ENCODE results near the gene KCND1. TPM values are rescaled to one million over a fixed set of nuclear protein-coding genes. Genes with fewer than 3 reads are reported as not detected.
A peak's percentile ranks its signal among the peaks of the same experiment; 100 is the strongest.

The KCND1 gene
- total and polyA plus RNA-seq, 9 donors = 0.66 to 1.7 (median 0.99) TPM

DNA sequence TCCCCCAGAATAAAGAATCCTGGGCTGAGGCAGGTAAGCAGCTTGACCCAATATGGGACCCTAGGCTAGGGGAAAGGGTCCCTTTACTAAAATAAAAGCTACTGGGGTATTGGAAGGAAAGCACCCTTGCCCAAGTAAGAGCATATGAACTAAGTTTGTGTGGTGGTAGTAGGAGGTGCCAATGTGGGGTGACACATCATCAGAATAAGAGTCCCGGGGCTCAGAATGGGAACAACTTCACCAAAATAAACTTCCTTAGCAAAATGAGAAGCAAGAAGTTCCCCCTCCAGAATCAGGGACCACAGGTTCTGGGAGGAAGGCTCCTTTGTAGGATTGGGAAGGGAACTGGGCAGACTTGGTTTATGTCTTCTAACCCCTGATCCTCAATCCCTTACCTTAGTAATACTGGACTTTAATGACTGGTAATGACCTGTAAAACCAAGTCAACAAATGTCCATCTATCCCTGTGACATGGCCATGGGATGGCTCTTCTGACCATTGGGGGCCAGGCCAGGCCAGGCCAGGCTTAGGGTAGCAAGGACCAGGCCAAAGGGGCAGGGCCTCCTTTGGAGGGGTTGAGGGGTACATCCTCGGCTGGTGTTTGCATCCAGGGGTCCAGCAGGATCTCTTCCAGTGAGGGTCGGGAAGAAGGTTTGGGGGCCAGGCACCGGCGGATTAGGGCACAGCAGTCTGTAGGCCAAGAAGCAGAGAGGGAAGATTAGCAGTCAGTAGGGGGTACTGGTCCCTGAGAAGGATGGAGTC, 57.9 kb downstream of the KCND1 start:
- no peak for DNase-seq
- peaks cover 10% of the 10 kb centered on the region for H3K4me1 ChIP-seq (ENCODE audit: control insufficient read depth, insufficient read depth, low read length)
- no peak overlapping the region for H3K27ac ChIP-seq (ENCODE audit: low read length)
- H3K36me3 ChIP-seq (ENCODE audit: control insufficient read depth, insufficient read depth, low read length) = no peaks in the 10 kb centered on the region
- H3K9me3 ChIP-seq (replicated peaks; ENCODE audit: control insufficient read depth, low read depth, low read length) = peaks cover 2% of the 10 kb centered on the region
- WGBS (ENCODE audit: insufficient coverage) = 75% methylated on average over 4 of the region's 5 CpGs
- H3K4me3 ChIP-seq (ENCODE audit: low read length) = no peak overlapping the region
- no peaks in the 10 kb centered on the region for H3K27me3 ChIP-seq (ENCODE audit: control insufficient read depth, insufficient read depth, low read length)

DNA sequence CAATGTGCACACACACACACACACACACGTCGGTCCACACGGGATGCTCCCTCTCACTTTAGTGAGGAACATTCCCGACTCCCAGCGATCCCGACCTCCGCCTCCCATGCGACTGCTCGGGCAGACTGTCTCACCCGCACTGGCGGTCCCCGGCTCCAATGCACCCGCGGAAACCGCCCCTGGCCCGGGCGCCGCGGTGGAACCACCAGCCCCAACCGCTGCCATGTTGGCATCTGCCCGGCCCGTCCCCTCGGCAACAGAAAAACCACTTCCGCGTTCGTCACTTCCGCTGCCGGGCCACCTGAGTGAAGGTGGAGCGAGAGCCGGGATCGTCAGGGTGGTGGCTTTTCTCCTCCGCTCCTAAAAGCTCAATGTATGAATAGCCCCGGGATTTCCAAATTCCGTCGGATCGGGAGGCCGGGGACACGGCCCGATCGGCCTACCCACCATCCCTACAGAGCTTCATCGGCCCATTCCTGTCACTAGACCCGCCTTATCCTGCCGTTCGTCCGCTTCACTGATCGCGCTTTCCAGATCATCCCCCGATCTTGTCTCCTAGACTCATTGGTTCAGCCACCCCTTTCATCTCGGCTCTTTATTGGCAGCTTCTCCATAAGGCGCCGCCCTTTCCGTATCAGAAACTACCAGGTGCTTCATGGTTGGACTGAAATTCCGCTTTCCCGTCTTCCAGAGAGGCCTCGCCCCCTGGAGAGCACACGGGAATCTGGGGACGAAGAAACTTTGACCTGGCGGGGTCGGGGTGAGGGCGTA, 60.0 kb downstream of the KCND1 start, which contains the start of gene SLC35A2:
Gene SLC35A2 (minus strand): TSS at position 235 of the 771 bp plus-strand sequence. CDS start 10 bp downstream, at position 225.
- Histone ChIP-seq H3K4me3 (ENCODE audit: low read length) (peak within 1 kb of the TSS; percentile 88), H3K9me3 (replicated peaks; ENCODE audit: control insufficient read depth, low read depth, low read length) (peaks cover 2% of the 10 kb centered on the region), H3K27me3 (ENCODE audit: control insufficient read depth, insufficient read depth, low read length) (no peaks in the 10 kb centered on the region), H3K27ac (ENCODE audit: low read length) (peak within 1 kb of the TSS; percentile 60), H3K4me1 (ENCODE audit: control insufficient read depth, insufficient read depth, low read length) (peaks cover 3% of the 10 kb centered on the region), H3K36me3 (ENCODE audit: control insufficient read depth, insufficient read depth, low read length) (no peaks in the 10 kb centered on the region)
- WGBS (ENCODE audit: insufficient coverage) = 37% methylated on average over 60 of the region's 60 CpGs
- peak; percentile 85 for DNase-seq

Other genes with a start within 250 kb of the KCND1 start
- not detected for gene GLOD5, start 210.1 kb downstream of the KCND1 start, total RNA-seq
- under 1 TPM in 1 of 8 donors, not detected in 7; 0.50 TPM for gene GLOD5, start 210.1 kb downstream of the KCND1 start, polyA plus RNA-seq (ENCODE audit: insufficient read depth in 1 of 8, insufficient read length in 8 of 8, low replicate concordance in 1 of 8)
- gene GATA1, start 185.3 kb downstream of the KCND1 start, total RNA-seq = 0.22 TPM
- gene GATA1, start 185.3 kb downstream of the KCND1 start, polyA plus RNA-seq (ENCODE audit: insufficient read depth in 1 of 8, insufficient read length in 8 of 8, low replicate concordance in 1 of 8) = under 1 TPM; 0.30 to 0.98 (median 0.61) TPM
- gene HDAC6, start 169.8 kb downstream of the KCND1 start, total RNA-seq = 78.6 TPM
- gene HDAC6, start 169.8 kb downstream of the KCND1 start, polyA plus RNA-seq (ENCODE audit: insufficient read depth in 1 of 8, insufficient read length in 8 of 8, low replicate concordance in 1 of 8) = 100 to 1,000 TPM in 3 of 8 donors, 10 to 100 TPM in 5; 73.8 to 112 (median 91.6) TPM
- gene ERAS, start 145.3 kb downstream of the KCND1 start, total RNA-seq = not detected
- under 1 TPM in 1 of 8 donors, not detected in 7; 0.10 TPM for gene ERAS, start 145.3 kb downstream of the KCND1 start, polyA plus RNA-seq (ENCODE audit: insufficient read depth in 1 of 8, insufficient read length in 8 of 8, low replicate concordance in 1 of 8)
- not detected for gene PCSK1N, start 136.2 kb downstream of the KCND1 start, total RNA-seq
- gene PCSK1N, start 136.2 kb downstream of the KCND1 start, polyA plus RNA-seq (ENCODE audit: insufficient read depth in 1 of 8, insufficient read length in 8 of 8, low replicate concordance in 1 of 8) = 1 to 10 TPM in 2 of 8 donors, under 1 TPM in 4, not detected in 2; 0.15 to 5.4 (median 0.26) TPM
- 33.7 TPM for gene TIMM17B, start 74.1 kb downstream of the KCND1 start, total RNA-seq
- gene TIMM17B, start 74.1 kb downstream of the KCND1 start, polyA plus RNA-seq (ENCODE audit: insufficient read depth in 1 of 8, insufficient read length in 8 of 8, low replicate concordance in 1 of 8) = 10 to 100 TPM; 29.0 to 44.4 (median 35.4) TPM
- gene PQBP1, start 73.9 kb downstream of the KCND1 start, total RNA-seq = 54.4 TPM
- 10 to 100 TPM; 64.2 to 76.6 (median 70.3) TPM for gene PQBP1, start 73.9 kb downstream of the KCND1 start, polyA plus RNA-seq (ENCODE audit: insufficient read depth in 1 of 8, insufficient read length in 8 of 8, low replicate concordance in 1 of 8)
- gene SLC35A2, start 60.2 kb downstream of the KCND1 start, total RNA-seq = 7.7 TPM
- gene SLC35A2, start 60.2 kb downstream of the KCND1 start, polyA plus RNA-seq (ENCODE audit: insufficient read depth in 1 of 8, insufficient read length in 8 of 8, low replicate concordance in 1 of 8) = 10 to 100 TPM; 15.9 to 22.1 (median 17.0) TPM
- 1.7 TPM for gene PIM2, start 52.8 kb downstream of the KCND1 start, total RNA-seq
- gene PIM2, start 52.8 kb downstream of the KCND1 start, polyA plus RNA-seq (ENCODE audit: insufficient read depth in 1 of 8, insufficient read length in 8 of 8, low replicate concordance in 1 of 8) = 1 to 10 TPM in 7 of 8 donors, under 1 TPM in 1; 0.92 to 2.3 (median 1.7) TPM
- 18.9 TPM for gene OTUD5, start 14.2 kb downstream of the KCND1 start, total RNA-seq
- 10 to 100 TPM; 37.5 to 45.2 (median 38.4) TPM for gene OTUD5, start 14.2 kb downstream of the KCND1 start, polyA plus RNA-seq (ENCODE audit: insufficient read depth in 1 of 8, insufficient read length in 8 of 8, low replicate concordance in 1 of 8)
- gene GRIPAP1, start 30.4 kb upstream of the KCND1 start, total RNA-seq = 9.9 TPM
- gene GRIPAP1, start 30.4 kb upstream of the KCND1 start, polyA plus RNA-seq (ENCODE audit: insufficient read depth in 1 of 8, insufficient read length in 8 of 8, low replicate concordance in 1 of 8) = 10 to 100 TPM; 18.0 to 26.0 (median 22.3) TPM
- 10.8 TPM for gene TFE3, start 71.5 kb upstream of the KCND1 start, total RNA-seq
- gene TFE3, start 71.5 kb upstream of the KCND1 start, polyA plus RNA-seq (ENCODE audit: insufficient read depth in 1 of 8, insufficient read length in 8 of 8, low replicate concordance in 1 of 8) = 10 to 100 TPM; 20.5 to 27.3 (median 21.4) TPM
- 0.98 TPM for gene CCDC120, start 87.2 kb upstream of the KCND1 start, total RNA-seq
- 1 to 10 TPM; 3.3 to 6.0 (median 4.1) TPM for gene CCDC120, start 87.2 kb upstream of the KCND1 start, polyA plus RNA-seq (ENCODE audit: insufficient read depth in 1 of 8, insufficient read length in 8 of 8, low replicate concordance in 1 of 8)
- gene PRAF2, start 102.2 kb upstream of the KCND1 start, total RNA-seq = 4.2 TPM
- gene PRAF2, start 102.2 kb upstream of the KCND1 start, polyA plus RNA-seq (ENCODE audit: insufficient read depth in 1 of 8, insufficient read length in 8 of 8, low replicate concordance in 1 of 8) = 10 to 100 TPM; 19.3 to 29.8 (median 23.0) TPM
- 25.5 TPM for gene WDR45, start 108.0 kb upstream of the KCND1 start, total RNA-seq
- 10 to 100 TPM; 34.1 to 39.1 (median 36.6) TPM for gene WDR45, start 108.0 kb upstream of the KCND1 start, polyA plus RNA-seq (ENCODE audit: insufficient read depth in 1 of 8, insufficient read length in 8 of 8, low replicate concordance in 1 of 8)
- gene GPKOW, start 151.9 kb upstream of the KCND1 start, total RNA-seq = 20.7 TPM
- gene GPKOW, start 151.9 kb upstream of the KCND1 start, polyA plus RNA-seq (ENCODE audit: insufficient read depth in 1 of 8, insufficient read length in 8 of 8, low replicate concordance in 1 of 8) = 10 to 100 TPM; 18.3 to 19.6 (median 19.0) TPM
- gene MAGIX, start 190.9 kb upstream of the KCND1 start, total RNA-seq = 2.6 TPM
- 1 to 10 TPM; 1.6 to 2.1 (median 1.7) TPM for gene MAGIX, start 190.9 kb upstream of the KCND1 start, polyA plus RNA-seq (ENCODE audit: insufficient read depth in 1 of 8, insufficient read length in 8 of 8, low replicate concordance in 1 of 8)
- 59.0 TPM for gene PLP2, start 200.1 kb upstream of the KCND1 start, total RNA-seq
- 100 to 1,000 TPM in 5 of 8 donors, 10 to 100 TPM in 3; 79.1 to 166 (median 119) TPM for gene PLP2, start 200.1 kb upstream of the KCND1 start, polyA plus RNA-seq (ENCODE audit: insufficient read depth in 1 of 8, insufficient read length in 8 of 8, low replicate concordance in 1 of 8)
- gene PRICKLE3, start 214.5 kb upstream of the KCND1 start, total RNA-seq = 1.9 TPM
- gene PRICKLE3, start 214.5 kb upstream of the KCND1 start, polyA plus RNA-seq (ENCODE audit: insufficient read depth in 1 of 8, insufficient read length in 8 of 8, low replicate concordance in 1 of 8) = 1 to 10 TPM; 2.7 to 5.3 (median 3.9) TPM
- gene SYP, start 228.3 kb upstream of the KCND1 start, total RNA-seq = 1.2 TPM
- 1 to 10 TPM; 1.1 to 2.0 (median 1.3) TPM for gene SYP, start 228.3 kb upstream of the KCND1 start, polyA plus RNA-seq (ENCODE audit: insufficient read depth in 1 of 8, insufficient read length in 8 of 8, low replicate concordance in 1 of 8)

All from muscle of leg (tissue), 11 donors.